ENCODE measurements around the gene KCNK4. TPM values are rescaled to one million over a fixed set of nuclear protein-coding genes. Genes with fewer than 3 reads are reported as not detected.

KCNK4 gene
- total and polyA plus RNA-seq, 4 donors: not detected

- 12% methylated on average over 9 of the region's 9 CpGs for WGBS
- peak overlapping the region; percentile 94 to 98 for H3K27ac ChIP-seq (ENCODE audit: low read depth in 1 of 2, low read length in 2 of 2)
- H3K36me3 ChIP-seq (ENCODE audit: control insufficient read depth in 4 of 4, insufficient read depth in 3 of 4, low read depth in 1 of 4, low read length in 3 of 4): no peaks in the 10 kb centered on the region
- peak overlapping the region; percentile 52 to 87 for H3K9ac ChIP-seq (ENCODE audit: low read depth in 1 of 2, low read length in 2 of 2)
- DNase-seq (ENCODE audit: low spot score): no peak
- H3K9me3 ChIP-seq (ENCODE audit: control insufficient read depth in 4 of 4, low read length in 3 of 4): no peaks in the 10 kb centered on the region
- TF ChIP-seq ATF3 (IDR thresholded peaks at IDR 0.05): no peak
- no peak for TF ChIP-seq TAF1 (conservative IDR thresholded peaks at IDR 0.05)
- no peak for TF ChIP-seq HNF4G (IDR thresholded peaks at IDR 0.05)
- no peak for TF ChIP-seq EGR1 (IDR thresholded peaks at IDR 0.05; ENCODE audit: low read depth in 2 of 2)
- TF ChIP-seq NR2F2 (IDR thresholded peaks at IDR 0.05): no peak
- TF ChIP-seq REST (IDR thresholded peaks at IDR 0.05): no peak
- no peak for TF ChIP-seq FOXA1 (IDR thresholded peaks at IDR 0.05)
- no peak for TF ChIP-seq RAD21 (IDR thresholded peaks at IDR 0.05)
- no peak for TF ChIP-seq GABPA (IDR thresholded peaks at IDR 0.05 in 1 of 2, conservative IDR thresholded peaks at IDR 0.05 in 1 of 2)
- no peak for TF ChIP-seq ZBTB33 (IDR thresholded peaks at IDR 0.05)
- TF ChIP-seq MAX (IDR thresholded peaks at IDR 0.05): no peak
- no peaks in the 10 kb centered on the region for H3K27me3 ChIP-seq (ENCODE audit: control insufficient read depth in 4 of 4, insufficient read depth in 4 of 4, low read length in 3 of 4)
- peak overlapping the region; percentile 76 to 90 (median 85) for H3K4me3 ChIP-seq (ENCODE audit: low read depth in 1 of 3, low read length in 3 of 3)
- H3K4me1 ChIP-seq (ENCODE audit: control insufficient read depth in 4 of 4, insufficient read depth in 4 of 4, low read length in 3 of 4): peaks cover 5 to 46% (median 32%) of the 10 kb centered on the region in 4 donors
Measured at GRCh38 chr11:64306563-64306875, 15.4 kb downstream of the KCNK4 start.

- H3K9ac ChIP-seq (ENCODE audit: low read depth in 1 of 2, low read length in 2 of 2): peak overlapping the region; percentile 52 to 87
- H3K27me3 ChIP-seq (ENCODE audit: control insufficient read depth in 4 of 4, insufficient read depth in 4 of 4, low read length in 3 of 4): no peaks in the 10 kb centered on the region
- peaks cover 5 to 46% (median 32%) of the 10 kb centered on the region in 4 donors for H3K4me1 ChIP-seq (ENCODE audit: control insufficient read depth in 4 of 4, insufficient read depth in 4 of 4, low read length in 3 of 4)
- no peaks in the 10 kb centered on the region for H3K9me3 ChIP-seq (ENCODE audit: control insufficient read depth in 4 of 4, low read length in 3 of 4)
- no peaks in the 10 kb centered on the region for H3K36me3 ChIP-seq (ENCODE audit: control insufficient read depth in 4 of 4, insufficient read depth in 3 of 4, low read depth in 1 of 4, low read length in 3 of 4)
- peak overlapping the region; percentile 76 to 90 (median 85) for H3K4me3 ChIP-seq (ENCODE audit: low read depth in 1 of 3, low read length in 3 of 3)
- peak; percentile 65 for DNase-seq (ENCODE audit: low spot score)
- H3K27ac ChIP-seq (ENCODE audit: low read depth in 1 of 2, low read length in 2 of 2): peak overlapping the region; percentile 94 to 98
- WGBS: 40% methylated on average over 15 of the region's 15 CpGs
- peak in 1 of 2 donors; percentile 28 for TF ChIP-seq JUND (IDR thresholded peaks at IDR 0.05)
- peak; percentile 42 to 71 for TF ChIP-seq RXRA (IDR thresholded peaks at IDR 0.05)
- no peak for TF ChIP-seq YY1 (IDR thresholded peaks at IDR 0.05)
- TF ChIP-seq EGR1 (IDR thresholded peaks at IDR 0.05; ENCODE audit: low read depth in 2 of 2): peak in 1 of 2 donors; percentile 16
- peak; percentile 86 for TF ChIP-seq HNF4A (conservative IDR thresholded peaks at IDR 0.05)
- TF ChIP-seq ZBTB33 (IDR thresholded peaks at IDR 0.05): no peak
- peak; percentile 64 for TF ChIP-seq SP1 (IDR thresholded peaks at IDR 0.05)
- no peak for TF ChIP-seq TAF1 (conservative IDR thresholded peaks at IDR 0.05)
- TF ChIP-seq FOXA2 (IDR thresholded peaks at IDR 0.05): no peak
- TF ChIP-seq GABPA (IDR thresholded peaks at IDR 0.05 in 1 of 2, conservative IDR thresholded peaks at IDR 0.05 in 1 of 2): peak in 1 of 2 donors; percentile 71
- no peak for TF ChIP-seq REST (IDR thresholded peaks at IDR 0.05)
- TF ChIP-seq RAD21 (IDR thresholded peaks at IDR 0.05): peak in 1 of 2 donors; percentile 31
Measured at GRCh38 chr11:64306876-64307622, 15.9 kb downstream of the KCNK4 start.

Data from liver (tissue), 9 donors.